A549 treated with DMSO at 1 μM for 4 hours (cell line): Measurements from ENCODE around the gene ZSCAN29. TPM values are rescaled to one million over a fixed set of nuclear protein-coding genes. Genes with fewer than 3 reads are reported as not detected.

Experiments
- total RNA-seq: library from RNA; stranded (reverse); fragments of 200-300 nt; extraction: Qiagen RNA extraction; gene quantifications from 5 replicates; pipeline ENCODE4 v1.2.3, GENCODE V29; 2022; ENCODE audit warnings: low read depth

Gene ZSCAN29
- total RNA-seq: 9.9 to 13.0 TPM (median 11.2 TPM) in 5 replicates

GRCh38 chr15:43370975-43371974, at the start of gene ZSCAN29, which contains the start of gene TUBGCP4:
ZSCAN29 (minus strand) TSS chr15:43371043; CDS start chr15:43369913, 1,130 bp downstream.
TUBGCP4 (plus strand) TSS chr15:43371101; CDS start chr15:43371355, 254 bp downstream.

GRCh38 chr15:43329960-43330779, 40.7 kb downstream of the ZSCAN29 start, which contains the start of gene LCMT2:
LCMT2 (minus strand) TSS chr15:43330573; CDS start chr15:43330489, 84 bp downstream.

Other genes starting within 250 kb of the ZSCAN29 start
- gene TMEM62, start 237.5 kb downstream of the ZSCAN29 start, total RNA-seq: 7.3 to 9.4 TPM (median 7.9 TPM) in 5 replicates
- gene CCNDBP1, start 185.6 kb downstream of the ZSCAN29 start, total RNA-seq: 22.7 to 28.6 TPM (median 25.5 TPM) in 5 replicates
- gene EPB42, start 150.0 kb downstream of the ZSCAN29 start, total RNA-seq: not detected in 5 replicates
- not detected in 5 replicates for gene TGM5, start 104.1 kb downstream of the ZSCAN29 start, total RNA-seq
- not detected in 5 replicates for gene TGM7, start 68.8 kb downstream of the ZSCAN29 start, total RNA-seq
- 7.2 to 8.8 TPM (median 7.7 TPM) in 5 replicates for gene LCMT2, start 40.5 kb downstream of the ZSCAN29 start, total RNA-seq
- 4.0 to 8.1 TPM (median 6.3 TPM) in 5 replicates for gene TUBGCP4, start 58 bp upstream of the ZSCAN29 start, total RNA-seq
- gene TP53BP1, start 122.1 kb upstream of the ZSCAN29 start, total RNA-seq: 16.5 to 23.1 TPM (median 21.9 TPM) in 5 replicates
- 0.75 to 0.99 TPM (median 0.84 TPM) in 5 replicates for gene MAP1A, start 146.6 kb upstream of the ZSCAN29 start, total RNA-seq
- gene PPIP5K1, start 219.2 kb upstream of the ZSCAN29 start, total RNA-seq: 5.3 to 8.8 TPM (median 7.2 TPM) in 5 replicates
- 2.5 to 4.8 TPM (median 4.2 TPM) in 5 replicates for gene CKMT1B, start 223.0 kb upstream of the ZSCAN29 start, total RNA-seq
- 0.02 to 0.23 TPM (median 0.09 TPM) in 5 replicates for gene STRC, start 247.8 kb upstream of the ZSCAN29 start, total RNA-seq